Measurements from ENCODE around the gene PKDCC. TPM values are rescaled to one million over a fixed set of nuclear protein-coding genes. Genes with fewer than 3 reads are reported as not detected.

Gene PKDCC
- total and polyA plus RNA-seq, 2 of the 13 experiments (the other 11 are each of a cell fraction or from before 2014, with no cell fraction given): 52.6 to 58.8 TPM

- TF ChIP-seq FOXO1 (CRISPR knock-in tag; IDR thresholded peaks at IDR 0.05) (0 out of 2 replicates have a peak, but pooled peaks have one; percentile 11), ZNF709 (CRISPR knock-in tag; IDR thresholded peaks at IDR 0.05) (peak; percentile 68; the same call in 1 of the 2 replicates), RFX1 (IDR thresholded peaks at IDR 0.05) (no peak), ZNF800 (CRISPR knock-in tag; IDR thresholded peaks at IDR 0.05) (no peak), MAZ (IDR thresholded peaks at IDR 0.05; ENCODE audit: borderline replicate concordance, low read depth, low read length) (no peak), MAZ (CRISPR knock-in tag; IDR thresholded peaks at IDR 0.05; ENCODE audit: low read depth) (peak; percentile 45; the same call in 1 of the 2 replicates), ZNF260 (CRISPR knock-in tag; IDR thresholded peaks at IDR 0.05; ENCODE audit: borderline replicate concordance, low read depth) (no peak), HDAC2 (CRISPR knock-in tag; IDR thresholded peaks at IDR 0.05) (0 out of 2 replicates have a peak, but pooled peaks have one; percentile 69), SALL1 (CRISPR knock-in tag; IDR thresholded peaks at IDR 0.05) (peak; percentile 91), ZBTB33 (CRISPR knock-in tag; IDR thresholded peaks at IDR 0.05) (peak; percentile 86), PATZ1 (CRISPR knock-in tag; IDR thresholded peaks at IDR 0.05) (no peak)
- TF ChIP-seq, protein P1, sequence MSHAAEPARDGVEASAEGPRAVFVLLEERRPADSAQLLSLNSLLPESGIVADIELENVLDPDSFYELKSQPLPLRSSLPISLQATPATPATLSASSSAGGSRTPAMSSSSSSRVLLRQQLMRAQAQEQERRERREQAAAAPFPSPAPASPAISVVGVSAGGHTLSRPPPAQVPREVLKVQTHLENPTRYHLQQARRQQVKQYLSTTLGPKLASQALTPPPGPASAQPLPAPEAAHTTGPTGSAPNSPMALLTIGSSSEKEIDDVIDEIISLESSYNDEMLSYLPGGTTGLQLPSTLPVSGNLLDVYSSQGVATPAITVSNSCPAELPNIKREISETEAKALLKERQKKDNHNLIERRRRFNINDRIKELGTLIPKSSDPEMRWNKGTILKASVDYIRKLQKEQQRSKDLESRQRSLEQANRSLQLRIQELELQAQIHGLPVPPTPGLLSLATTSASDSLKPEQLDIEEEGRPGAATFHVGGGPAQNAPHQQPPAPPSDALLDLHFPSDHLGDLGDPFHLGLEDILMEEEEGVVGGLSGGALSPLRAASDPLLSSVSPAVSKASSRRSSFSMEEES (CRISPR knock-in tag; IDR thresholded peaks at IDR 0.05): peak; percentile 57; the same call in 1 of the 2 replicates
- TF ChIP-seq, protein P2, sequence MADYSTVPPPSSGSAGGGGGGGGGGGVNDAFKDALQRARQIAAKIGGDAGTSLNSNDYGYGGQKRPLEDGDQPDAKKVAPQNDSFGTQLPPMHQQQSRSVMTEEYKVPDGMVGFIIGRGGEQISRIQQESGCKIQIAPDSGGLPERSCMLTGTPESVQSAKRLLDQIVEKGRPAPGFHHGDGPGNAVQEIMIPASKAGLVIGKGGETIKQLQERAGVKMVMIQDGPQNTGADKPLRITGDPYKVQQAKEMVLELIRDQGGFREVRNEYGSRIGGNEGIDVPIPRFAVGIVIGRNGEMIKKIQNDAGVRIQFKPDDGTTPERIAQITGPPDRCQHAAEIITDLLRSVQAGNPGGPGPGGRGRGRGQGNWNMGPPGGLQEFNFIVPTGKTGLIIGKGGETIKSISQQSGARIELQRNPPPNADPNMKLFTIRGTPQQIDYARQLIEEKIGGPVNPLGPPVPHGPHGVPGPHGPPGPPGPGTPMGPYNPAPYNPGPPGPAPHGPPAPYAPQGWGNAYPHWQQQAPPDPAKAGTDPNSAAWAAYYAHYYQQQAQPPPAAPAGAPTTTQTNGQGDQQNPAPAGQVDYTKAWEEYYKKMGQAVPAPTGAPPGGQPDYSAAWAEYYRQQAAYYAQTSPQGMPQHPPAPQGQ (CRISPR knock-in tag; IDR thresholded peaks at IDR 0.05; ENCODE audit: borderline replicate concordance): 0 out of 2 replicates have a peak, but pooled peaks have one; percentile 78
- TF ChIP-seq, protein P3, sequence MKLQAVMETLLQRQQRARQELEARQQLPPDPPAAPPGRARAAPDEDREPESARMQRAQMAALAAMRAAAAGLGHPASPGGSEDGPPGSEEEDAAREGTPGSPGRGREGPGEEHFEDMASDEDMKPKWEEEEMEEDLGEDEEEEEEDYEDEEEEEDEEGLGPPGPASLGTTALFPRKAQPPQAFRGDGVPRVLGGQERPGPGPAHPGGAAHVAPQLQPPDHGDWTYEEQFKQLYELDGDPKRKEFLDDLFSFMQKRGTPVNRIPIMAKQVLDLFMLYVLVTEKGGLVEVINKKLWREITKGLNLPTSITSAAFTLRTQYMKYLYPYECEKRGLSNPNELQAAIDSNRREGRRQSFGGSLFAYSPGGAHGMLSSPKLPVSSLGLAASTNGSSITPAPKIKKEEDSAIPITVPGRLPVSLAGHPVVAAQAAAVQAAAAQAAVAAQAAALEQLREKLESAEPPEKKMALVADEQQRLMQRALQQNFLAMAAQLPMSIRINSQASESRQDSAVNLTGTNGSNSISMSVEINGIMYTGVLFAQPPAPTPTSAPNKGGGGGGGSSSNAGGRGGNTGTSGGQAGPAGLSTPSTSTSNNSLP (IDR thresholded peaks at IDR 0.05; ENCODE audit: low read depth, low read length): no peak
- TF ChIP-seq, protein P4, sequence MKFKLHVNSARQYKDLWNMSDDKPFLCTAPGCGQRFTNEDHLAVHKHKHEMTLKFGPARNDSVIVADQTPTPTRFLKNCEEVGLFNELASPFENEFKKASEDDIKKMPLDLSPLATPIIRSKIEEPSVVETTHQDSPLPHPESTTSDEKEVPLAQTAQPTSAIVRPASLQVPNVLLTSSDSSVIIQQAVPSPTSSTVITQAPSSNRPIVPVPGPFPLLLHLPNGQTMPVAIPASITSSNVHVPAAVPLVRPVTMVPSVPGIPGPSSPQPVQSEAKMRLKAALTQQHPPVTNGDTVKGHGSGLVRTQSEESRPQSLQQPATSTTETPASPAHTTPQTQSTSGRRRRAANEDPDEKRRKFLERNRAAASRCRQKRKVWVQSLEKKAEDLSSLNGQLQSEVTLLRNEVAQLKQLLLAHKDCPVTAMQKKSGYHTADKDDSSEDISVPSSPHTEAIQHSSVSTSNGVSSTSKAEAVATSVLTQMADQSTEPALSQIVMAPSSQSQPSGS (CRISPR knock-in tag; IDR thresholded peaks at IDR 0.05): peak; percentile 99
Observed at GRCh38 chr2:42102024-42102590, 54.3 kb downstream of the PKDCC start (continued).

Data from HepG2 (cell line).